Stimulated activated memory B cell treated with anti-CD40 and anti-IgM and Interleukin-4, amounts not matched to agents 10 μg/mL and 1 μg/mL and 100 μg/mL, for 72 hours (primary cell): Measurements from ENCODE around the gene SLC10A7.

Source experiments
- ATAC-seq: fragments of 150-1000 bp; cut with Tn5 transposase; 2 replicates; pipeline ENCODE4 v1.10.0; 2021
- H3K27ac Mint-ChIP-seq: one replicate; pipeline ENCODE4 v1.8.0; 2022; ENCODE audit warnings: mild to moderate bottlenecking, mixed read lengths
- H3K27me3 Mint-ChIP-seq: one replicate; pipeline ENCODE4 v1.8.0; 2022; ENCODE audit warnings: mixed read lengths
- H3K36me3 Mint-ChIP-seq: one replicate; pipeline ENCODE4 v1.8.0; 2022; ENCODE audit warnings: mixed read lengths
- H3K4me1 Mint-ChIP-seq: one replicate; pipeline ENCODE4 v1.8.0; 2022; ENCODE audit warnings: mixed read lengths
- H3K4me3 Mint-ChIP-seq: one replicate; pipeline ENCODE4 v1.8.0; 2022; ENCODE audit warnings: mild to moderate bottlenecking, moderate library complexity, mixed read lengths
- H3K9me3 Mint-ChIP-seq: one replicate; pipeline ENCODE4 v1.8.0; 2022; ENCODE audit warnings: mixed read lengths

SLC10A7 gene

DNA sequence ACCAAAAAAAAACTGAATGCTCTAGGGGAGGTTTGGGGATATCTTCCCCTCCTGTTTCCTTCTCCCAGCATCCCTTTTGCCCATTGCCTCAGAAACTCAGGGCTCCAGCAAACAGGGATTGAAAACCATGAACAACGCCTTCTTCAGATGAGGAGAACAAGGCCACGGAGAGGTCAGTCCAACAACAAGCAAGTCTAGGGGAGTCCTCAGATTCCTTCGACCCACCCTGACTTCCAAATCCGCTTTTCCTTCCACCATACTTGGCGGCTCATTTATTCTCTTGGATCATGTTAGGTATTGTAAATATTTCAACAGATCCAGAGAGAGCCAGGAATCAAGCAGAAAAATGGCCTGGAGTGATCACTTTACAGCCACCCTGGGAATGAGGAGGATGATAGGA lies 285.5 kb downstream of the SLC10A7 start:
- Mint-ChIP-seq H3K4me1 (no peaks in the 10 kb centered on the region), H3K27ac (no peak overlapping the region), H3K9me3 (no peaks in the 10 kb centered on the region), H3K4me3 (no peak overlapping the region), H3K36me3 (no peaks in the 10 kb centered on the region), H3K27me3 (no peaks in the 10 kb centered on the region)
- no peak for ATAC-seq

- H3K27me3 Mint-ChIP-seq = no peaks in the 10 kb centered on the region
- H3K4me3 Mint-ChIP-seq = no peak overlapping the region
- H3K27ac Mint-ChIP-seq = no peak overlapping the region
- no peaks in the 10 kb centered on the region for H3K9me3 Mint-ChIP-seq
- no peaks in the 10 kb centered on the region for H3K36me3 Mint-ChIP-seq
- no peak for ATAC-seq
- no peaks in the 10 kb centered on the region for H3K4me1 Mint-ChIP-seq
Observed at GRCh38 chr4:146235654-146236177, 286.0 kb downstream of the SLC10A7 start.

DNA sequence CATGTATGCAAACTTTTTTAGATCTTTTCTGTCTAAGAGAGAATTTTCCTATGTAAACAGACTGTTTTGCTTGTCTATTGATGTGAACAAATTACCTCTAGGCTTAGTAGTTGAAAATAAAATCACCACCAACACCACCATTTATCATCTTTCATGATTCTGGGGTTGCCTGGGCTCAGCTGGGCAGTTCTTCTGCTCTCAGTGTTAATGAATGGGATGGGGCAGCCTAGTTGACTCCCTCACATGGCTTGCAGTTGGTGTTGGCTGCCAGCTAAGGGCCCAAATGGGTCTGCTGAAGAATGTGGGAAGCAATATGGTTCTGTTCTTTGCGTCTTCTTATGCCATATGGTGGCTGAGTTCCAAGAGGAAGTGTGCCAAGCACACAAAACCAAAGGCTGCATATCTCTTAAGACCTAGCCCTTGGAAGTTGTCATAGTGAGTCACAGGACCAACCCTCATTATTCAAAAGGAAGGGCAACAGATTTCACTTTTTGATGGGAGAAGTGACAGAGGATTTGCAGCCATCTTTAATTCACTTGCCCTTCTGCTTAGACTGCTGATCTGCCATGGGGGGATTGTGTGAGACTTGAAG lies 289.5 kb downstream of the SLC10A7 start:
- Mint-ChIP-seq H3K4me1 (no peaks in the 10 kb centered on the region), H3K4me3 (no peak overlapping the region), H3K27me3 (no peaks in the 10 kb centered on the region), H3K36me3 (no peaks in the 10 kb centered on the region), H3K27ac (no peak overlapping the region), H3K9me3 (no peaks in the 10 kb centered on the region)
- ATAC-seq = no peak

DNA sequence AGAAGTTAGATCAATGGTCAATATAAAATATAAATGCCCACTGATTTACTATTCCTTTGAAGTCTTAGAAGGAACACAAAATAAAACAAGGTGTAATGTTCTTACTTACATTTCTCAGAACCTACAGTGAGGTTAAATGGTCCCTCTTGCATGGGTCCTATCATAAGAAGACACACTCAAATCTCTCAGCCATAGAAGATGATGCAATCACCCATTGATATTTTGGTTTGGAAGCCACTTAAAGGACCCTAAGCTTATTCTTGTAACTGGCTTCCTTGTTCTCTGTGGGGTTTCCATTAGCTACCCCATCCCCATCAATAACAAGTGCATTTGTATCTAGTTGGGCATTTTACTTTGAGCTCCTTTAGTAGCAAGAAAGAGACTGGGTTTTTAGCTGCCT lies 292.3 kb downstream of the SLC10A7 start:
- H3K4me1 Mint-ChIP-seq = no peaks in the 10 kb centered on the region
- H3K9me3 Mint-ChIP-seq = no peaks in the 10 kb centered on the region
- no peak overlapping the region for H3K27ac Mint-ChIP-seq
- ATAC-seq = no peak
- no peaks in the 10 kb centered on the region for H3K27me3 Mint-ChIP-seq
- peaks cover 11% of the 10 kb centered on the region for H3K36me3 Mint-ChIP-seq
- H3K4me3 Mint-ChIP-seq = no peak overlapping the region

DNA sequence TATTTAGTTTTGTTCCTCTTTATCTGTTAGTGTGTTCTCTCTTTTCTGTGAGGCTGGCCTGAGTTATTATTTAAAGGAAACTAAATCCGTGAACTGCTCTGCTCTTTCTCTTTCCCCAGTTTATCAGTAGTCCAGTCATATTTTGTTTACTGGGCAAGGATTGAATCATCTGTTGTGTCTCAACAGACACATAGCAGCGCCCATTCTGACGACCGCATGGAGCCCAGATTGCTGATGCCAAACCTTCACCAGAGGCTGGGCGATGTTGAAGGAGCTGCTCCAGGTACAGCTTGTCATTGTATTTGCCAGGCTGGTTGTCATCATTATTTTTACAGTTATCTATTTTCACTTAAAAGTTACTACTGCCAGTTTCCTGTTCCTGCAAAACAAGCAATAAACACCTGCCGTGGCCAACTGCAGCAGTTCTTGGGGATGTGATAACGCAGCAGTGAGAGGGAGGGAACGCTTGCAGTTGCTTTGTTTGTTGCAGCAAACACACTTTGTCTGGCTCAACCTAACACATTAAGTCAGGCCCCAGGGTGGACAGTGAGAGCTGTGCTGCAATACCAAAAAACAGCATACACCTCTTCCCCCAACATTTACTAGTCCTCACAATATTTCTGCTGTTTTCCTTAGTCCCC lies 297.3 kb downstream of the SLC10A7 start:
- no peak overlapping the region for H3K4me3 Mint-ChIP-seq
- ATAC-seq = no peak
- H3K4me1 Mint-ChIP-seq = no peaks in the 10 kb centered on the region
- H3K9me3 Mint-ChIP-seq = no peaks in the 10 kb centered on the region
- peaks cover 11% of the 10 kb centered on the region for H3K36me3 Mint-ChIP-seq
- H3K27me3 Mint-ChIP-seq = no peaks in the 10 kb centered on the region
- H3K27ac Mint-ChIP-seq = no peak overlapping the region

GRCh38 chr4:146222313-146222712 lies 299.4 kb downstream of the SLC10A7 start:
- Mint-ChIP-seq H3K4me3 (no peak overlapping the region), H3K9me3 (no peaks in the 10 kb centered on the region), H3K27me3 (no peaks in the 10 kb centered on the region), H3K27ac (no peak overlapping the region), H3K4me1 (no peaks in the 10 kb centered on the region), H3K36me3 (peaks cover 11% of the 10 kb centered on the region)
- ATAC-seq = no peak

GRCh38 chr4:146214238-146214637 lies 307.5 kb downstream of the SLC10A7 start, which contains the start of gene REELD1:
TSS of gene REELD1 (plus strand) at chr4:146214538. CDS start at chr4:146216953, 2,415 bp downstream.
- Mint-ChIP-seq H3K4me3 (no peak within 1 kb of the TSS), H3K9me3 (no peaks in the 10 kb centered on the region), H3K4me1 (no peaks in the 10 kb centered on the region), H3K27me3 (no peaks in the 10 kb centered on the region), H3K27ac (no peak within 1 kb of the TSS), H3K36me3 (no peaks in the 10 kb centered on the region)
- ATAC-seq = no peak

DNA sequence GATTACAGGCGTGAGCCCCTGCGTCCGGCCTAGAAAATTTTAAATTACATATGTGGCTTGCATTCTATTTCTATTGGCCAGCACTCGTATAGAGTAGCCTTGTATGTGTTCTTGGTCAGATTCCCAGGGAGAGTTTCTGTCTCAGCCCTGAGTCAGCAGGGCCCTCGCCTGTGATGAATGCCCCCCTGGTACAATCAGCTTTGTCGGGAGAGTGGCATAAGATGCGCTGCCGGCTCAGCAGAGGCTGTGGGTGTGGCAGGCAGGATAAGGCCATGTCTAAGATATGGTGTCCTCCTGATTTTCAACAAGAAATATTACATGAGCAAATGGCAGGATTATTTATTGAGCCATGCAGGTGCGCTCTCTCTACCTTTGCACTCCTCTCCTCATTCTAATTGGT lies 309.0 kb downstream of the SLC10A7 start:
- no peaks in the 10 kb centered on the region for H3K9me3 Mint-ChIP-seq
- no peak overlapping the region for H3K27ac Mint-ChIP-seq
- H3K4me1 Mint-ChIP-seq = no peaks in the 10 kb centered on the region
- ATAC-seq = no peak
- no peak overlapping the region for H3K4me3 Mint-ChIP-seq
- no peaks in the 10 kb centered on the region for H3K36me3 Mint-ChIP-seq
- H3K27me3 Mint-ChIP-seq = no peaks in the 10 kb centered on the region

DNA sequence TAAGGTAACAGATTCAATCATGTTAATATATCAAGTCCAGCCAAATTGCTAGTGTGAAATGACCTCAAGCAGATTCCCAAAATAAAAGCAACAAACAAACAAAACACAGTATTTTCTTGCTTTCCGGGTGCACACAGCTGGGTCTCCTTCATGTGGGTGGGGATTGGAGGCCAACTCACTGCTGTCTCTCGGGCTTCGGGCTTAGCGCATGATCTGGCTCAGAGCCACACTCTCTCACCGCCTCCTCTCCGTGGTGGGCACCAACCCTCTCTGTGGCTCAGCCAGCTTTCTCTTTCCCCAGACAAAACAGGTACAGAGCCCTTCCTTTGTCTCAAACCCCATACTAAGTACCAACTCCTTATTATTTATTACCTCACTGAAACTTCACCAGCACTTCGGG lies 310.3 kb downstream of the SLC10A7 start:
- no peaks in the 10 kb centered on the region for H3K36me3 Mint-ChIP-seq
- H3K27ac Mint-ChIP-seq = no peak overlapping the region

DNA sequence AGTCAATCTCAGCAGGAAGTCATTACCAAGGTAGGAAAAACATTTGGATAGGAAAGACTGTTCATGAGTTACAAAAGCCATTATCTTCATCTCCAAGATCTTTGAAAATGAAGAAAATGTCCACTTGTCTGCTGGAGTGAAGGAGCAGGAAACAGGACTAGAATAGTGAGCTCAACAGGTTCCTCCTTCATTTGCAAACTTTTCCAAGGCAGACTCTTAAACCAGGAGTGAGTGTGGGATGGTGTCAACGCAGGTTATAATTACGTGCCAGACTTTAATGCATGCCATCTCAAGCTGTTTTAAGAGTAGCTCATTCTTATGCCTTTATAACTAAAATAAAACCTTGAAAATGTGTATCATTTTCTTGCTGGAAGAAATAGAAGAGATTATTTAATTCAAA lies 310.9 kb downstream of the SLC10A7 start:
- no peak overlapping the region for H3K4me3 Mint-ChIP-seq
- no peak overlapping the region for H3K27ac Mint-ChIP-seq
- no peaks in the 10 kb centered on the region for H3K27me3 Mint-ChIP-seq
- no peaks in the 10 kb centered on the region for H3K4me1 Mint-ChIP-seq
- H3K9me3 Mint-ChIP-seq = no peaks in the 10 kb centered on the region
- H3K36me3 Mint-ChIP-seq = no peaks in the 10 kb centered on the region
- no peak for ATAC-seq

More for the DNA sequence above, 310.3 kb downstream of the SLC10A7 start:
- no peaks in the 10 kb centered on the region for H3K9me3 Mint-ChIP-seq
- H3K4me1 Mint-ChIP-seq = no peaks in the 10 kb centered on the region
- no peaks in the 10 kb centered on the region for H3K27me3 Mint-ChIP-seq
- no peak overlapping the region for H3K4me3 Mint-ChIP-seq
- no peak for ATAC-seq

DNA sequence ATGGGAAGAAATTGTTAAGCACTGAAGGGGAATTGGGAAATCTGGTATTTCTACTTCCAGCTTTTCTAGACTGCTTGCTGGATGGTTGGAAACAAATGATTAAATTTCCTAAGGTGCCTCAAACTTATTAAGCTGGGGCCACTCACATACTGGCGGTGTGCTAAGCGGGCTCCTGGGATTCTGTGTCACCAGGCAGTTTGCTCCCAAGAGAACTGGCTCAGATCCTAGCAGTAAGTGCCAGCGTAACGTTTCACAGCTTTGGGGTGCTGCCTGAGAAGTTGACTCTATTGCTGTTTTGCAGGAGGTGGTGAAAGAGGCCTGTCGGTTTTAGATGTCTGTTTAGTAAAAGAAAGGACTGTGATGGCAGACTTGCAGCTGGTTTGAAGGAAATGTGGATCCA lies 314.3 kb downstream of the SLC10A7 start:
- H3K4me1 Mint-ChIP-seq = no peaks in the 10 kb centered on the region
- no peaks in the 10 kb centered on the region for H3K27me3 Mint-ChIP-seq
- no peaks in the 10 kb centered on the region for H3K9me3 Mint-ChIP-seq
- peaks cover 22% of the 10 kb centered on the region for H3K36me3 Mint-ChIP-seq
- ATAC-seq = no peak
- no peak overlapping the region for H3K4me3 Mint-ChIP-seq
- H3K27ac Mint-ChIP-seq = no peak overlapping the region
